ENCODE results near the gene TGDS. TPM values are rescaled to one million over a fixed set of nuclear protein-coding genes. Genes with fewer than 3 reads are reported as not detected.

TGDS gene
- total and polyA plus RNA-seq, 2 of the 8 experiments (the other 6 are each of a cell fraction or from before 2014, with no cell fraction given): 11.6 to 11.8 TPM

DNA sequence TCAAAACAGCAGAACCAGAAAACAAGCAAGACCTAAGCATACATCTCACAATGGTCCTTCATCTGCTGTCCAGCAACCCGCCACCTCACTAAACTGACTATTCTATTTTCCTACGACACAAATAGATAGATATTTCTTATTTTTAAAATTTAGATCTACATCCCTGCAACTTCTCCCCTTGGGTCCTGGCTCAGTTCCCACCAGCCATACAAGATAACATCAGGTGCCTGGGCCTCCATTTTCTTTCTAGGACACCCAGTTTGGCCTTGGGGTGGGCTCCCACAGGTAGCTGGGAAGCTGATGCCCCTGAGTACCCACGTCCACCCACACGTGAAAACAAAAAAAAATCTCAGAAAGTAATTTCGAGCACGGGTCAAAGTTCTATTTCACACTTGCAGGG, 47.6 kb downstream of the TGDS start (continued):
- TF ChIP-seq MAFK (IDR thresholded peaks at IDR 0.05; ENCODE audit: low read depth, low read length): no peak
- no peak for TF ChIP-seq FOSL1 (IDR thresholded peaks at IDR 0.05; ENCODE audit: insufficient read depth, low read depth, low read length)
- TF ChIP-seq CEBPB (IDR thresholded peaks at IDR 0.05; ENCODE audit: low read depth, low read length): no peak
- no peak for TF ChIP-seq SUZ12 (IDR thresholded peaks at IDR 0.05; ENCODE audit: low read length)
- TF ChIP-seq TBP (IDR thresholded peaks at IDR 0.05; ENCODE audit: low read depth, low read length): no peak

All from H1 (cell line).